ENCODE data around the gene TSPAN17. TPM values are rescaled to one million over a fixed set of nuclear protein-coding genes. Genes with fewer than 3 reads are reported as not detected.
"Not testable (repeated sequence)": the region's sequence is repeated elsewhere in the genome, so short reads cannot be mapped to it uniquely, and the experiment has no call there.

The TSPAN17 gene
- total RNA-seq, 1 donor from 2014 or later = 29.7 TPM

- DNase-seq (ENCODE audit: low spot score) = no peak
These were observed 30.1 kb downstream of the TSPAN17 start for GRCh38 chr5:176677209-176677939.

- DNase-seq (ENCODE audit: low spot score) = no peak
These were observed 31.3 kb downstream of the TSPAN17 start for GRCh38 chr5:176678584-176678983.

DNA sequence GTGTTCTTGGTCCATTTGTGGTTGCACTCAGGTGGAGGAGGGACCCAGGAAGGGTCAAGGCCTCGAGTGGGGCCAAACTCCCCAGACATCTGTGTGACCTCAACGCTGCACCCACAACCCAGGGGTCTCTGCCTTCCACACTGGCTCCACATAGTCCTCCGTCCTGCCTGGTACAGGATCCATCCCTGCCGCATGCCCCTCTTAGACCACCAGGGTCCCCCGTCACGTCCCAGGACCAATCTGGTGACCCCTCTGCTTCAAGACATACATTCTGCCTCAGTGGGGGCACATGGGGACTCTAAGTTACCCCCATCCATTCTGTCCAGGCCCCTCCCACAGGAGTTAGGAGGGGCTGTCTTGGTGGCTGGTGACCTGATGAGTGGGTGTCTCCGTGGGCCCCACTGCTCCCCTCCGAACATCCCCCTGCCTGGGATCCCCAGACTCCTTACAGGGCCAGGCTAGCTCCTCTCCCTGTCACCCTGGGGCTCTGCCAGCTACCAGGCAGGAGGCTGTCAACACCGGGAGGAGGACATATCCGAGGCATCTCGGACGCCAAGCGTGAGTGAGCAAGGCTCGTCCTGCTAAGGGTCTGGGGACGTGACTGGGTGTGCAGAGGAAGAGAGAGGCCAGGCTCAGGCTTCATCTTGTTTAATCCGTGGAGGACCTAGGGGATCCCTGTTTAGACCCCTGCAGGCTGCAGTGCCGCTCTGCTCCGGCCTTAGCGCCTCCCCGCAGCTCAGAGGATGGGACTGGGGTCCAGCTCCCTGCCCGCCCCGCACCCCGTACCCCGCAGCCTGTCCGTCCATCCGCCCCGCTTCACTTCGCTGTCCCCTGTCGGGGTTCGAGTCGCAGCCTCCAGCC, 32.3 kb downstream of the TSPAN17 start:
- no peak for DNase-seq (ENCODE audit: low spot score)

- DNase-seq (ENCODE audit: low spot score) = no peak
These were observed 32.9 kb downstream of the TSPAN17 start for GRCh38 chr5:176680226-176680563.

- no peak for DNase-seq (ENCODE audit: low spot score)
These were observed 34.8 kb downstream of the TSPAN17 start for GRCh38 chr5:176682016-176682531.

DNA sequence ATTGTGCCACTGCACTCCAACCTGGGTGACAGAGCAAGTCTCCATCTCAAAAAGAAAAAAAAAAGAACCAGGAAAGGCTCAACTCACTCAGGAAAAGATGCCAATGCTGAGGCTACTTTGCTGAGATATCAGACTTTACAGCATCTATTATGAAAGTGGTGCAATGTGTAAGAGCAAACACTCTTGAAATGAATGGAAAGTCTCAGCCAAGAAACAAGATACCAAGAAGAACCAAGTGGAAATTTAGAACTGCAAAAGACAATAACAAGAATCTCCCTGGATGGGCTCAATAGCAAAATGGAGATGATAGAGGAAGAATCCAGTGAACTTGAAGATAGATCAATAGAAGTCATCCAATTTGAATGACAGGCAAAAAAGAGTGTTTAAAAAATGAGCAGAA, 37.7 kb downstream of the TSPAN17 start:
- no peak for DNase-seq (ENCODE audit: low spot score)

- no peak for DNase-seq (ENCODE audit: low spot score)
These were observed 40.0 kb downstream of the TSPAN17 start for GRCh38 chr5:176687247-176687646.

DNA sequence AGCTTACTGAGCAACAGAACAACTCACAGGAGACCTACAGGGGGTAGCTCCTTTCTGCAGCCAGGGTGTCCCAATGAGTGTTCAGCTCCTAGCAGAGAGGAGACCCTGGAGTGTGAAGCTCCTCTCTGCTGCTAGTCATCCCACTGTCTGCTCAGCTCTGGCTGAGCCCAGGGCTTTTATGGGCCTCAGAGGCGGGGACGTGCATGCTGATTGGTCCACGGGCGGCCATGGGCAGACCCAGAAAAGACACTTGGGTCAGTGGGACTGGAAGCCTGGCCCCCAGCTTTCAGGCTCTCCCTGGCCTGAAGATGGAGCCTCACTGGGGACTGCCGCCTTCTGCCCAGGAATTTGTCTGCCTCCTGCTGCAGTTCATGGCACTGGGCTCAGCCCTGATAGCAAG, 40.6 kb downstream of the TSPAN17 start:
- DNase-seq (ENCODE audit: low spot score) = no peak

DNA sequence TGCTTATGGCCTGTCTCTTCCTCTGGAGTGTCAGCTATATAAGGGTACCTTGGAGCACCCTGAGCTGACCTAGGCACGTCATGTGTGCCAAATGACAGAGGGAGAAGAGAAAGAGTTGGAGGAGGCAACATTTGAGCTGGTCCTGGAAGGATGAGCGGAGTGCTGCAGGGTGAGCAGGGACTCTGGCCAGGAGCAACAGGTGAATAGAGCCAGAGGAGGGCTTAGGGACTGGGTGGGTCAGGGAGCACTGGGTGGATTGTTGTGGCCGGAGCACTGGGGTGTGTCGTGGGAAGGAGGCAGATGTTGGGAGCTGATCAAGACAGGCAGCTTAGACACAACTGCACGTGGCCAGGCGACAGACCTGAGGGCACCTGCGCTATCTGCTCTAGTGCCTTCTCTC, 43.6 kb downstream of the TSPAN17 start:
- no peak for DNase-seq (ENCODE audit: low spot score)

DNA sequence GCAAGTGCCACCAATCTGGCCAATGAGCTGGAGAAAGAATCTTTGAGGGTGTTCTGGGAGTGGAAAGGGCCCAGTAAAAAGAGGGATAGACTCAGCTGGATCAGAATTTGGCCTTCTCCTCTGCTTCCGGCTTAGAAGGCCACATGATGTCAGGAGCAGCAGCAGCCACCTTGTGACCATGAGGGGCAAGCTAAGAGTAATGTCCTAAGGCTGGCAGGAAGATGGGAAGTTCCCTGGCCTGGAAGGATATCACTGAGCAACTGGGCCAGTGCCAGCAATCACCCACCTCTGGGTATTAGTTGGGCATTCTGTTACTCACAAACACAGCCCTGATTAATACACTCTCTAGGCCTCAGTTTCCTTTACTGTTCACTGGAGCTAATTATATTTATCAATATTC, 44.2 kb downstream of the TSPAN17 start:
- DNase-seq (ENCODE audit: low spot score) = no peak

DNA sequence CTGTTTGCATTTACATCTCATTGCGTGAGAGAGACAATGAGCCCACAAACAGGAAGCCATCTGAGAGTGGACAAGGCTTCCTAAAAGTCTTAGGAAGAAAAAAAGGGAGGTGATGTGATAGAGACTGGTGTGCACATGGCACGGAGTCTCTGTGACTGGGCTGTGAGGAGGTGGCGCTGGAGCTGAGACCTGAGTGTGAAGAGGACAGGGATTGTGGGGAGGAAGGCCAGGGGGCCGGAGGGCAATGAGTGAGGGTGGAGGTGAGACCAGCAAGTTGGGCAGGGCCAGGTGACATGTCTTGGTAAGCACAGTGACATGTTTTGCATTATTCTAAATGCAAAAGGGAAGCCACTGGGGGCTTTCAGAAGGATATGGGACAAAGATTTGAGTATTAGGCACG, 45.0 kb downstream of the TSPAN17 start:
- no peak for DNase-seq (ENCODE audit: low spot score)

GRCh38 chr5:176692839-176693476, 45.7 kb downstream of the TSPAN17 start:
- DNase-seq (ENCODE audit: low spot score) = no peak

GRCh38 chr5:176693477-176693851, 46.2 kb downstream of the TSPAN17 start:
- DNase-seq (ENCODE audit: low spot score) = no peak

DNA sequence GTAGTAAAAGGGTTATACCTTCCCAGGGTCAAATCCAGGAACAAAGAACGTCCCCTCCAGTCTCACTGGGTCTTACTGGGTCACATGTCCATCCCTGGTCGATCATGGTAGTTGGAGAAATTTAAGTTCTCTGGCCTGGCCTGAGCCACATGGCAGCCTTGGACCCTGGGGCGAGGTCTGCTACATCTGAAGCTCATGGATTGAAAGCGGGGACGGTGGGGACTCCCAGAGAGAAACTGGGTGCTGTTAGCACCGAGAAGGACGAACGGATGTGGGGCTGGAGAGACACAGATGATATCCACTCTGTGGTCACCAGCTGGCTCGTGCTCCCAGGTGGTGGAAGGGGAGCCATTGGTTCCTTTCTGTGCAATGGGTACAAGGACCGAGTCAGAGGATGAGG, 46.9 kb downstream of the TSPAN17 start:
- DNase-seq (ENCODE audit: low spot score) = no peak

DNA sequence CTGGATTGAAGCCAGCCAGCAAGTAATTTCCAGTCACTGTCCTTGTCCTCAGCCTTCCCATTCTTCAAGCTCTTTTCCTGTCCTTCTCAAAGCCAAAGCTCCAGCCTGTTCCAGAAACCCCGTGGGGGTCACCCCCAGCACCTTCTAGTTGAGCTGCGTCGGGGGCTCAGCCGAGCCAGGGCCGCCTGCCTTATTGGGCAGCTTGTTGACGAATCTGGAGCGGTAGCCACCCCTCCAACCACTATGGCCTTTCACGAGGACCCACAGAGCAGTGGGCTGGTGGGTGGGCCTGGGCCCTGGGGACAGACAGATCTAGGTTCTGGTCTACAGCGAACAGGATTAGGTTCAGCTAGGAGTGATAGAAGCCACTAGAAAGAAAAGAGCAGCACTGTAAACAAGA, 47.3 kb downstream of the TSPAN17 start:
- DNase-seq (ENCODE audit: low spot score) = no peak

DNA sequence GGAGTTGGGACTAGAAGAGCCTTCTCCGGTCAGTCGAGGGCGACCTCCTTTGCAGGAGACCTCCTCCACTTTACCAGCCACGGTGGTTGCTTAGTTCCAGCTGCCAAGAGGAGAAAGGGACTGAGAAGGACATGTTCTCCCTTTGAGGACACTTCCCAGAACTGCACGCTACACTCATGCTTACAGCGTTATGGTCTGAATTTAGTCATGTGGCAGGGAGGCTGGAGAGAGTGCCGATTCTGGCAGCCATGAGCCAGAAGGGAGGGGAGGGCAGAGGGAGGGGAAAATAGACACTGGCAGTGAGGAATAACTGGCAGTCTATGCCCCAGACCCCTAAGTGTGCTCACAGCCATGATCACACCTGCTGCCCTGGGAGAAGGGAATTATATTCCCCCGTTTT, 47.8 kb downstream of the TSPAN17 start:
- DNase-seq (ENCODE audit: low spot score) = no peak

- DNase-seq (ENCODE audit: low spot score) = no peak
These were observed 50.1 kb downstream of the TSPAN17 start for GRCh38 chr5:176697267-176697933.

- DNase-seq (ENCODE audit: low spot score) = no peak
These were observed 50.8 kb downstream of the TSPAN17 start for GRCh38 chr5:176697934-176698538.

DNA sequence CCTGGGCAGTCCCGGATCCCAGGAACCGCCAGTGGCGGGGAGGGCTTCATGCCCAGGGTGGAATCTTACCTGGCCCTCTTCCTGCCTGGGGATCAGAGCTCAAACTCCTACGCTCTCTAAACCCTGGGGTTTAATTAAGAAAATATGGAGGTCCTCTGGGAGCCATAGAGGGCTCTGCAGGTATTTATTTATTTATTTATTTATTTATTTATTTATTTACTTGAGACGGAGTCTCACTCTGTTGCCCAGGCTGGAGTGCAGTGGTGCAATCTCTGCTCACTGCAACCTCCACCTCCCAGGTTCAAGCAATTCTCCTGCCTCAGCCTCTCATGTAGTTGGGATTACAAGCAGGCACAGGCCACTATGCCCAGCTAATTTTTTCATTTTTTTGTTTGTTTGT, 52.2 kb downstream of the TSPAN17 start:
- not testable (repeated sequence) for DNase-seq (ENCODE audit: low spot score)

GRCh38 chr5:176700239-176700847, 53.1 kb downstream of the TSPAN17 start:
- no peak for DNase-seq (ENCODE audit: low spot score)
